ENCODE measurements around the gene OR51B2.

DNA sequence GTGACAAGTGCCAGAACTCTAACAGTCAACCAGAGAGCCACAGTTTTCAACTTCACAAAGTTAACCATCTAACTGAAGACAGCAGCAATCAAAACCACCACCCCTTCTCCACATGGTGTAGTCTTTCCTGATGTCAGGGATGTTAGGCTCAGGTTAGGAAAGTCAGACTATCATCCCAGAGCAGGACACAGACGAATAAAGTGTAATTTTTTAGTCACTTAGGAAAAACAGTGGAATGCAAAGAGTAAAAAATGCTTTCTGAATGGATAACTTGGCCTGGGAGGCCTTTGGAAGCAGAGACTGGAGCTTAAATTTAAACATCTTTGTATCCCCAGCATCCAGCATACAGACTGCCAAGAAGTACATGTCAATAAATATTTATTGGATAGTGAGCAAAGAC is 37.7 kb downstream of the OR51B2 start:
- TF ChIP-seq, protein P1, sequence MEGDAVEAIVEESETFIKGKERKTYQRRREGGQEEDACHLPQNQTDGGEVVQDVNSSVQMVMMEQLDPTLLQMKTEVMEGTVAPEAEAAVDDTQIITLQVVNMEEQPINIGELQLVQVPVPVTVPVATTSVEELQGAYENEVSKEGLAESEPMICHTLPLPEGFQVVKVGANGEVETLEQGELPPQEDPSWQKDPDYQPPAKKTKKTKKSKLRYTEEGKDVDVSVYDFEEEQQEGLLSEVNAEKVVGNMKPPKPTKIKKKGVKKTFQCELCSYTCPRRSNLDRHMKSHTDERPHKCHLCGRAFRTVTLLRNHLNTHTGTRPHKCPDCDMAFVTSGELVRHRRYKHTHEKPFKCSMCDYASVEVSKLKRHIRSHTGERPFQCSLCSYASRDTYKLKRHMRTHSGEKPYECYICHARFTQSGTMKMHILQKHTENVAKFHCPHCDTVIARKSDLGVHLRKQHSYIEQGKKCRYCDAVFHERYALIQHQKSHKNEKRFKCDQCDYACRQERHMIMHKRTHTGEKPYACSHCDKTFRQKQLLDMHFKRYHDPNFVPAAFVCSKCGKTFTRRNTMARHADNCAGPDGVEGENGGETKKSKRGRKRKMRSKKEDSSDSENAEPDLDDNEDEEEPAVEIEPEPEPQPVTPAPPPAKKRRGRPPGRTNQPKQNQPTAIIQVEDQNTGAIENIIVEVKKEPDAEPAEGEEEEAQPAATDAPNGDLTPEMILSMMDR (IDR thresholded peaks at IDR 0.05 in 8 of 11, conservative IDR thresholded peaks at IDR 0.05 in 3 of 11), result no peak
- no peak for TF ChIP-seq POLR2A (IDR thresholded peaks at IDR 0.05)
